Measurements from ENCODE around the gene KRTAP25-1.

- TF ChIP-seq TSHZ2 (CRISPR knock-in tag; IDR thresholded peaks at IDR 0.05) (no peak), PPARA (CRISPR knock-in tag; IDR thresholded peaks at IDR 0.05; ENCODE audit: borderline replicate concordance) (no peak), ZNF565 (CRISPR knock-in tag; conservative IDR thresholded peaks at IDR 0.05; ENCODE audit: low read depth) (no peak), ZFP30 (CRISPR knock-in tag; IDR thresholded peaks at IDR 0.05) (no peak), ZNF8 (CRISPR knock-in tag; IDR thresholded peaks at IDR 0.05) (no peak), BACH2 (CRISPR knock-in tag; IDR thresholded peaks at IDR 0.05; ENCODE audit: borderline replicate concordance) (no peak), RARB (CRISPR knock-in tag; IDR thresholded peaks at IDR 0.05) (no peak), ZFP3 (CRISPR knock-in tag; IDR thresholded peaks at IDR 0.05) (no peak), CREB5 (CRISPR knock-in tag; IDR thresholded peaks at IDR 0.05; ENCODE audit: low read depth) (no peak), GLIS3 (CRISPR knock-in tag; IDR thresholded peaks at IDR 0.05) (no peak), ISL1 (CRISPR knock-in tag; IDR thresholded peaks at IDR 0.05) (no peak), ARNTL (CRISPR knock-in tag; IDR thresholded peaks at IDR 0.05; ENCODE audit: borderline replicate concordance, low read depth) (no peak)
Measured at GRCh38 chr21:30320215-30320614, 30.9 kb upstream of the KRTAP25-1 start, which contains the start of gene KRTAP26-1.
